Measurements from ENCODE around the gene ADAM33.
A peak's percentile ranks its signal among the peaks of the same experiment; 100 is the strongest.

Gene ADAM33

DNA sequence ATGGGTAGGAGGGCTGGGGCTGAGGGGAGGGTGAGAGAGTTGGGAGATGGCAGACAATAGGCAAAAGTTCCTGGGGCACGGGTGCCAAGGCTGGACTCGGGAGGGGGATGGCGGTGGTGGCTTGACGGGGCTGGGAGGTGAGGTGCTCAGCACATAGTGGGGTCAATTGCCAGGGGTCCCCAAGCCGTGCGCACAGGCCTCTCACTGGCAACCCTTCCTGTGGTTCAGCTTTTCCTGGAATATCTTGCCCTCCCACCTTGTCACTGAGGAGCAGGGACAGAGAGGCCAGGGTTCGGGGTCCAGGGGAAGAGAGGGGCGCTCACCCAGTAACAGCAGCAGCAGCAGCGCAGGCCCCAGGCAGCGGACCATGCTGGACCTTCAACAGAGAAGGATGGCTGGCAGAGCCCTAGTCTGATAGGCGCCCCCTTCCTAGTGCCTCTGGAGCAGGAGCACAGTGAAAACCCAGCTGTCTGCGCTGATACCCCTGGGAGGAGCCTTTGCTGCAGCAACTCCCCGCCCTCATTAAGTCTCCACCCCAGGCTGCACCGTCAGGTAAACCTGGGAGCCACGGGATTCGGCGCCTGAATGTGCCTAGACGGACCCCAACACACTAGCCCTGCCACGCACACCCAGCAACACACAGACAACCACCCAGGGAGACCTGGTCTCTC lies 18.6 kb downstream of the ADAM33 start, which contains the start of gene GFRA4:
Gene GFRA4 (minus strand): TSS at position 369 of the 671 bp plus-strand sequence. CDS start 0 bp downstream, at position 369.
- no peak for DNase-seq

GRCh38 chr20:3661814-3662665 lies 19.8 kb downstream of the ADAM33 start:
- DNase-seq, result no peak

GRCh38 chr20:3661060-3661813 lies 20.6 kb downstream of the ADAM33 start:
- DNase-seq, result no peak

DNA sequence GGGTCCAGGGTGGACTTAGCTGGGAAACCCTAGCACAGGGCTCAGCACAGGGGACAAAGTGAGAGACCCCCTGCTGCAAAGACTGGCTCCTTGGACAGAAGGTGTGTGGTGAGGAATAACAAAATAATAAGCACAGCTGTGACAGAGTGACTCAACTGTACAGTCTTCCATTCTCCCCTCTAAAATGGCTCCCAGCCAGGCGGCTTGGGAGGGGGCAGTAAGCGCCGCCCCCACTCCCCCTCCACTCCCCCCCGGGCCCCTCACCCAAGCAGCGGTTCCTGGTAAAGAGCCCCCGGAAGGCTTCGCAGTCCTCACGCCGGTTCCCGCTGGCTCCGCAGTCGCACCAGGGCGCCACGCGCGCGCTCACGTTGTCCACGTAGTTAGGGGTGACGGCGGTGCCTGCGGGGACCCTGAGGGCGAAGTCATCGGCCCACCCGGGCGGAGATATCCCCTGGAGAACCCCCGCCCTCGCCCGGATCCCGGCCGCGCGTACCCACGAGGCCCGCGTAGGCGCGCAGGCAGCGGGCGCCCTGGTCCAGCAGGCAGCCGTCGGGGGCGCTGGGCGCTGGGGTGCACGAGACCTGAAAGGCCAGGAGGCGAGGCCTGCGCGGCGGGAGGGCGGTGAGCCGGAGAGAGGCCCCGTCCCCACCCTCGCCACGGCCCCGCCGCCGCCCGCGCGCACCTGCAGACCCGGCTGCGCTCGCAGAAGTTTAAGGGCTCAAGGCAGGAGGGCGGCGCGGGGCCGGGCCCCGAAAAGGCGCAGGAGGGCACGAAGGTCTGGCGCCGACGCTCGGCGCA lies 21.3 kb downstream of the ADAM33 start:
- no peak for DNase-seq

DNA sequence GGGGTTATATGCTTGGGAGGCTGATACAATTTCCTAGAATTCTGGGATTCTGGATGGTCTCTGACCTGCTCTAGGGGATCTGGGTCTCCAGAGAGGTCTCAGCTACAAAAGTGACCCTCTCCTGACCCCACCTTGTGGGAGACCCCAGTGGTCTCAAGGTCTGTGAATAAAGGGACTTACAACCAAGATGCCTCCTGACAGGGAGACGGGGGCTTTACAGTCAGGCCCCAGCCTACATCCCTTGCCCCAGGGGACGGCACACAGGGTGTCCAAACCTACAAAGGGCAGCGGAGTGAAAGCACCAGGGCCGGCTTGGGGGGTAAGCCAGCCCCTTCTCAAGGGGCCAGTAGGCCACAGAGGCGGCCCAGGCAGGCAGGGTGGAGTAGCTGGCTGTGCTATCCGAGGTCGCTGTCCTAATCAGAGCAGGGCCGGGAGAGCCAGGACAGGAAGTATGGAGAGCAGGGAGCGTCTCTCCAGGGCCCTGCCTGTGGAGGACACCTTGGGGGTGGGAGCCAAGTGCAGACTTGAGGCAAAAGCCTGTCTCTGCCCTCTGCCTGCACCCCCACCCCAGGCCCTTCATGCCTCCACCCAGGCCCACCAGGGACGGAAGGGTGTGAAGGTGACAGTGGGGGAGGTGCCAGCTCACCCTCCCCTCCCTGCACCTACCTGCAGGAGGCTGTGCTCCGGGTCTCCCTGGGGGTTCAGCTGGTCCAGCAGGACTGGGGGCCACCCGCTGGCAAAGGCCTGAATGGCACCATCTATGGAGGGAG lies 22.1 kb downstream of the ADAM33 start:
- DNase-seq, result no peak

DNA sequence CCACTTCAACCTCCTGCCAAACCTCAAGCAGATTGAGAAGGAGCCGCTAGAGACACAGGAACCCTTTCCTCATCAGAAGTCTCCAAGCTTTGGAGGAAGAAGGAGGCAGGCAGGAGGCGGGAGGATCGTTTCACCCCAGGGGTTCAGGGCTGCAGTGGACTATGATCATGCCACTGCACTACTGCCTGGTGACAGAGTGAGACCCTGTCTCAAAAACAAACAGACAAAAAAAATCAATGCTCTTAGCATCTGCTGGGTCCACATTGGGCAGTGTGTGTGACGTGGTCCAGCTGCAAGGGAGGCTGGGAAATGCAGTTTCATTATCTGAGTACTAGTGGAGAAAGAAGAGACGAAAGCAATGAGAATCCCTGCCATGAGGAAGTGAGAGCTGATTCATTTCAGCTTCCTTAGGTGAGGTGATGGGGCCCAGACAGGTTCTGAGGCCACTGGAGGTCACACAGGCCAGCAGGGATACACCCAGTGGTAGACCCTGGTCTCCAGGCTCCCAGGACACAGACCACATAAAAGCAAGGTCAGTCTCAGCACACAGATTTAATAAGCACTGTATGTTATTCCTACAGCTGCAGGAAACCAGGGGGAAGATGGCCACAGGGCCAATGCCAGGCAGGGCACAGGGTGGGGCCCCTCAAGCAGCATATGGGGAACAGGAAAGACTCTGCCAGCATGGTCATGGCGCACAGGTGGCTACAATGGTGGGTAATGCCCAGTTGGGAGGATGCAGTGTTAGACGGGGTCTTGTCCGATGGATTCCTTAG lies 22.9 kb downstream of the ADAM33 start:
- DNase-seq, result no peak

- no peak for DNase-seq
Observed at GRCh38 chr20:3658019-3658715, 23.6 kb downstream of the ADAM33 start.

DNA sequence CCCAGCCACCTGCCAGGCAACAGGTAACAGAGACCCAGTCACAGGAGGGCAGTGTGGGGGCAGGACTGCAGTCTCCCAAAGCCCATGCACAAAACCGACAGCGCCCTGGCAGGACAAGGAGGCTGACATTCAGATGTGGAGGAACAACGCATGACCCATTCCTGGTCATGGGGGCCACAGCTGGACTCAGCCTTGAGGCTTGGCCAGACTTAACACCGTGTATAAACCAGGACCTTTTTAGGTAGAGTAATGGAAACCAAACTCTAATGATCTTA lies 26.7 kb downstream of the ADAM33 start:
- no peak for DNase-seq

GRCh38 chr20:3654326-3655130 lies 27.3 kb downstream of the ADAM33 start:
- DNase-seq, result no peak

- no peak for DNase-seq
Observed at GRCh38 chr20:3653921-3654320, 27.9 kb downstream of the ADAM33 start.

- DNase-seq, result no peak
Observed at GRCh38 chr20:3652676-3653596, 28.9 kb downstream of the ADAM33 start.

GRCh38 chr20:3652221-3652620 lies 29.6 kb downstream of the ADAM33 start:
- peak; percentile 2 for DNase-seq

DNA sequence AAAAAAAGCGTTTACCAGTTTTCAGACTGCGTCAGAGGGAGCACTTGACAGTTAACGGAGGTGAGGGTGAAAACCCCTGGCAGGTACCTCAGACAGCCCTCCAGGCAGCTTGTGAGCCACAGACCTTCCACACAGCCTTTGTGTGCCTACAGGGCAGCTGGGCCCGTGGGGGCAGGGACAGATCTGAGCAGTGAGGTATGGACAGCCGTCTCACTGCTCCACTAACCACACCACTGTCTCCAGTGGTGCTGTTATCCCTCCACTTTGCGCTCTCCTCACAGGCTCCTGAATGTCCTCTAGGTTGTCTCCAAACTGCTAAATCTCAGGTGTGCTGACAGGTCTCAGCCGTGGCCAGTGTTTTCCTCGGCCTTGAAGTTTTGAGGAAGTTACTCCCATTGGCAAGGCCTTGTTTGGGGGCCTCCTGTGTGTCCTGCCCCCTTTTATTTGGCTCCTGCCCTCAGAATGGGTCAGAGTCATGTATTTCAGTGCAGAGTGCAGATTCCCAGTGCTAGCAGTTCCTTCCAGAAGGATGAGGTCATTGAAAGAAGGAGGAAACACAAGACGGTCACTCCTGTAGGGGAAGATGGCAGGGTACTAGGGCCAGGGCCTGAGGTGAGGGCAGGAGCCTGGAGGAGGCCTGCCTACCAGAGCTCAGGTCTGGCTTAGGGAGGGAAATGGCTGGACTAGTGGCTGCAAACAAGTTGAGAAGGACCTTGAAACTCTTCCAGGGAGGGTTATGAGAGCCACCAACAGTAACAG lies 30.4 kb downstream of the ADAM33 start:
- no peak for DNase-seq

DNA sequence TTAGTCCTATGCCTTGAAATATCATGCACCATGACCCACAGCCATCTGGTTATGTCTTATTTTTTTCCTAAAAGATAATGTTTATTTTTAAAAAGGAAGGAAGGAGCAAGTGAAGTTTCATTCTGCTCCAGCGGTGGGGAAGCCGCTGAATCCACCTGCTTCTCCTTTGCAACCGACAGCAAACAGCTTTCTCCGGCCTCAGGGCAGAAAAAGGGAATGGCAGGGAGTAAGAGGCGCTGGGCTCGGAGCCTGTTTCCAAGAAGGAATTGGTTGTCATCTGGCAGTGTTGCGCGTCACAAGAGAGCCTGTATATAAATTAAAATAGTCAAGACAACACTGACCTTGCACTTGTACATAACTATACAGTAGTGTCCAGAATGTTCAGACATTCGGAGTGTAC lies 32.9 kb downstream of the ADAM33 start:
- DNase-seq, result no peak

- no peak for DNase-seq
Observed at GRCh38 chr20:3647473-3647872, 34.3 kb downstream of the ADAM33 start.

DNA sequence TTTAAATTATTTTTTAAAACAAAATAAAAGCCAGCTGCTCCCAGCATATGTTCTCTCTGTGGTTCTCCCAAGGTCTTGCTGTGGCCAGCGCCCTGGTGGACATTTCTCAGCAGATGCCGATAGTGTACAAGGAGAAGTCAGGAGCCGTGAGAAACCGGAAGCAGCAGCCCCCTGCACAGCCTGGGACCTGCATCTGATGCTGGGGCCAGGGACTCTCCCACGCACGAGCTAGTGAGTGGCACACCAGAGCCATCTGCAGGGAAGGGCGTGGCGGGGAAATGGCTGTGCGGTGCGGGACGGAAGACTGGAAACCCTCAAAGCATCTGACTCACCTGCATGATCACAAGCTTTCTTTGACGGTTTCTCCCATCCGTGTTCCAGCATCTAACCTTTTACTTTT lies 35.2 kb downstream of the ADAM33 start:
- DNase-seq, result no peak

GRCh38 chr20:3646067-3646440 lies 35.8 kb downstream of the ADAM33 start:
- no peak for DNase-seq
